Thoracic aorta (tissue), 2 donors: ENCODE measurements around the gene NPAS3. TPM values are rescaled to one million over a fixed set of nuclear protein-coding genes. Genes with fewer than 3 reads are reported as not detected.

Experiments used
- ATAC-seq: fragments of 150-250 bp; one replicate; pipeline ENCODE4 v1.8.0; 2017; ENCODE audit warnings: low read depth; ENCODE audit not compliant: insufficient number of reproducible peaks, low FRiP score
- DNase-seq: peaks from one replicate; pipeline ENCODE4 v3.0.0-alpha.2; 2020; ENCODE audit warnings: low spot score
- H3K27ac ChIP-seq, 2 donors: fragments of 200-600 bp; sonication (generic); 1 replicate in 1 of 2; 2 replicates in 1 of 2; pipeline ENCODE4 v1.5.1; 2016; ENCODE audit warnings: mild to moderate bottlenecking in 2 of 2, moderate library complexity in 2 of 2
- H3K27me3 ChIP-seq: fragments of 200-600 bp; sonication (generic); replicated peaks from 2 replicates; pipeline ENCODE4 v1.6.0; 2016; ENCODE audit warnings: mild to moderate bottlenecking; ENCODE audit not compliant: insufficient read depth
- H3K36me3 ChIP-seq: fragments of 200-600 bp; sonication (generic); one replicate; pipeline ENCODE4 v1.5.1; 2016
- H3K4me1 ChIP-seq, 2 donors: fragments of 200-600 bp; sonication (generic); 1 replicate in 1 of 2; 2 replicates in 1 of 2; pipeline versions ENCODE4 v1.5.1 to v1.6.0; 2016; ENCODE audit warnings: low read depth in 2 of 2, mild to moderate bottlenecking in 1 of 2; ENCODE audit not compliant: control insufficient read depth in 1 of 2
- H3K4me3 ChIP-seq: fragments of 200-600 bp; sonication (generic); 2 replicates; pipeline ENCODE4 v1.5.1; 2016; ENCODE audit warnings: mild to moderate bottlenecking
- H3K9me3 ChIP-seq: fragments of 200-600 bp; sonication (generic); 2 replicates; pipeline ENCODE4 v1.5.1; 2016
- CTCF ChIP-seq: fragments of 200-600 bp; sonication (generic); IDR thresholded peaks from one replicate; pipeline ENCODE4 v1.5.1; 2019; ENCODE audit warnings: antibody characterized with exemption
- total RNA-seq, 2 donors: library from RNA; depleted of rRNA; stranded (reverse); fragments of >200 nt; gene quantifications; one replicate each; pipeline versions ENCODE4 v1.1.0 to v1.2.3, GENCODE V29; 2016

The NPAS3 gene
- total RNA-seq, 2 donors from 2014 or later, result 1.1 TPM; not detected in 1

DNA sequence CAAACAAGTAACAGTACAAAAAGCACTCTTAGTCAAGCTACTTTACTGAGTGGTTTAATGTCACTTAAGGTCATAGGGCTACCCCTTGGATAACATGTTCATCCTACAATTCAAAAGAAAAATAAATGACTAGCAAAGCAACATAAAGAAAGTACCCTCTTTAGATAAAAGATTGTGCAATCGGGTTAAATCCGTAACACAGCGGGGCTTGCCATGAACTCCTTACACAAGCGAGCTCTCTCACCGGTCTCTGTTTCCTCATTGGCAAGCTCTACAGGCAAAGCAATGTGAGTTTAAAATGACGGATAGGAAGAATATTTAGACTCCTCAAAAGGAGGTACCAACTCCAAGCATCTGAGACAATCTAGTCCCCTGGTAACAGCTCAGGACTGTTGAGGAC lies 871.6 kb downstream of the NPAS3 start:
- TF ChIP-seq CTCF, result no peak
- DNase-seq (no peak), ATAC-seq (no peak)
- H3K9me3 ChIP-seq, result no peaks in the 10 kb centered on the region
- H3K27ac ChIP-seq, result no peak overlapping the region
- no peaks in the 10 kb centered on the region for H3K27me3 ChIP-seq
- H3K36me3 ChIP-seq, result no peaks in the 10 kb centered on the region
- H3K4me3 ChIP-seq, result no peak overlapping the region
- no peaks in the 10 kb centered on the region for H3K4me1 ChIP-seq

DNA sequence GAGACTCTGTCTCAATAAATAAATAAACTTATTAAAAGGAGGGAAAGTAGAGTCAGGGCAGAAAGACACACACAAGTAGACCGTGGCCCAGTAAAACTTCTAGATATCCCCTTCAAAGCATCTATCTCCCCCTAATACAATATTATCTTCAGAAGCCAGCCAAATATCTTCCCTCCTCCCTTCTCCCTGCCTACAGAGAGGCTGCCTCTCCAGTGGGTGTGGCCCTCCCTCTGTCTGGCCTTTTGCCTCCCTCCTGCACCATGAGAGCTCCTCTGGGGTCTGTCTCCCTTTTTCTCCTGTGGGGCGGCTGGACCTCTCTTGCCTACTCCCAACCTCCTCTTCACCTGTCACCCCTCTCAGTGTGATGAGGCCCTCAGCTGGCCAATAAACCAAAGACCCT lies 873.0 kb downstream of the NPAS3 start:
- no peaks in the 10 kb centered on the region for H3K4me1 ChIP-seq
- H3K27ac ChIP-seq, result no peak overlapping the region
- no peaks in the 10 kb centered on the region for H3K9me3 ChIP-seq
- no peak overlapping the region for H3K4me3 ChIP-seq
- no peaks in the 10 kb centered on the region for H3K36me3 ChIP-seq
- H3K27me3 ChIP-seq, result no peaks in the 10 kb centered on the region
- no peak for ATAC-seq
- TF ChIP-seq CTCF, result no peak
- DNase-seq, result no peak

GRCh38 chr14:33812181-33812580 lies 873.5 kb downstream of the NPAS3 start:
- H3K27ac ChIP-seq, result no peak overlapping the region
- no peak for TF ChIP-seq CTCF

GRCh38 chr14:33812601-33813000 lies 873.9 kb downstream of the NPAS3 start:
- H3K27me3 ChIP-seq, result no peaks in the 10 kb centered on the region
- TF ChIP-seq CTCF, result no peak
- no peak for DNase-seq

More at GRCh38 chr14:33812181-33812580, 873.5 kb downstream of the NPAS3 start:
- no peak for DNase-seq
- ATAC-seq, result no peak
- Histone ChIP-seq H3K4me1 (no peaks in the 10 kb centered on the region), H3K36me3 (no peaks in the 10 kb centered on the region), H3K9me3 (no peaks in the 10 kb centered on the region), H3K4me3 (no peak overlapping the region), H3K27me3 (no peaks in the 10 kb centered on the region)

DNA sequence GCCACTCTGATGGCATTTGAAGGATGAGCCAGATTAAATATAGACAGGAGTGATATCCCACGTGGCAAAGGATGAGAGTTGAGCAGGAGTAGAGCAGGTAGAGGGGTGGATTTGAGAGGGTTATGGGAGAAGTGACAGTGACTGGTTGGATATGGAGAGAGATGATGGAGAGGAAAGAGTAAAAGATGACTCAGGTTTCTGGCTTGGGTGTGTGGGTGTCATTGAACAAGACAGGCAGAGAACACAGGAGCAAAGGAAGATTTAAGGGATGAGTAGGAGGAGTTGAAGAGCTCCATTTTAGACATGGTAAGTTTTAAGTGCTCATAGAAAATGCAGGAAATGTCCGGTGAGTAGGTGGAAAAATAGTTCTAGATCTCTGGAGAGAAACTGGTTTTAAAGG lies 875.3 kb downstream of the NPAS3 start:
- no peak for DNase-seq
- Histone ChIP-seq H3K27ac (no peak overlapping the region), H3K36me3 (no peaks in the 10 kb centered on the region), H3K27me3 (no peaks in the 10 kb centered on the region), H3K4me3 (no peak overlapping the region), H3K9me3 (no peaks in the 10 kb centered on the region), H3K4me1 (no peaks in the 10 kb centered on the region)
- no peak for TF ChIP-seq CTCF
- no peak for ATAC-seq

More at GRCh38 chr14:33812601-33813000, 873.9 kb downstream of the NPAS3 start:
- Histone ChIP-seq H3K4me1 (no peaks in the 10 kb centered on the region), H3K27ac (no peak overlapping the region), H3K4me3 (no peak overlapping the region), H3K36me3 (no peaks in the 10 kb centered on the region), H3K9me3 (no peaks in the 10 kb centered on the region)
- no peak for ATAC-seq
